WI38 (cell line): ENCODE measurements around the gene FBXO31.
"Not testable (repeated sequence)": the region's sequence is repeated elsewhere in the genome, so short reads cannot be mapped to it uniquely, and the experiment has no call there.

ENCODE experiments used
- H3K4me3 ChIP-seq: 2 replicates; pipeline ENCODE4 v1.5.1; 2011; ENCODE audit warnings: low read depth, mild to moderate bottlenecking, control low read depth, low read length
- CTCF ChIP-seq: IDR thresholded peaks from 2 replicates; pipeline ENCODE4 v1.5.1; 2012; ENCODE audit warnings: low read depth, mild to moderate bottlenecking, control low read depth, low read length

Gene FBXO31

GRCh38 chr16:87342978-87343752 lies 40.4 kb downstream of the FBXO31 start:
- no peak for TF ChIP-seq CTCF
- H3K4me3 ChIP-seq, result no peak overlapping the region

GRCh38 chr16:87342504-87342903 lies 41.1 kb downstream of the FBXO31 start:
- H3K4me3 ChIP-seq, result no peak overlapping the region
- TF ChIP-seq CTCF, result no peak

GRCh38 chr16:87340198-87340597 lies 43.4 kb downstream of the FBXO31 start:
- no peak overlapping the region for H3K4me3 ChIP-seq
- no peak for TF ChIP-seq CTCF

- H3K4me3 ChIP-seq, result not testable (repeated sequence)
Observed at GRCh38 chr16:87339724-87340105, 43.9 kb downstream of the FBXO31 start.

GRCh38 chr16:87339086-87339723 lies 44.4 kb downstream of the FBXO31 start:
- no peak overlapping the region for H3K4me3 ChIP-seq
- no peak for TF ChIP-seq CTCF

- no peak overlapping the region for H3K4me3 ChIP-seq
- TF ChIP-seq CTCF, result no peak
Observed at GRCh38 chr16:87338155-87338765, 45.3 kb downstream of the FBXO31 start.

GRCh38 chr16:87337262-87337771 lies 46.3 kb downstream of the FBXO31 start:
- H3K4me3 ChIP-seq, result no peak overlapping the region
- TF ChIP-seq CTCF, result no peak
